GM21723 (cell line): ENCODE results near the gene MMP24OS.
"Not testable (repeated sequence)": the region's sequence is repeated elsewhere in the genome, so short reads cannot be mapped to it uniquely, and the experiment has no call there.

Source experiments
- ATAC-seq: cut with Tn5 transposase; IDR thresholded peaks from one replicate; pipeline ENCODE4 v1.9.1; 2021; ENCODE audit warnings: mild to moderate bottlenecking, moderate library complexity; ENCODE audit not compliant: unreplicated experiment

MMP24OS gene

GRCh38 chr20:35252598-35252997 lies 25.3 kb downstream of the MMP24OS start:
- ATAC-seq, result not testable (repeated sequence)

- ATAC-seq, result no peak
These were observed 25.9 kb downstream of the MMP24OS start for GRCh38 chr20:35252037-35252461.

GRCh38 chr20:35251613-35251940 lies 26.3 kb downstream of the MMP24OS start:
- no peak for ATAC-seq

- ATAC-seq, result no peak
These were observed 29.1 kb downstream of the MMP24OS start for GRCh38 chr20:35248641-35249475.

GRCh38 chr20:35246723-35247122 lies 31.2 kb downstream of the MMP24OS start:
- no peak for ATAC-seq

GRCh38 chr20:35243986-35244385 lies 33.9 kb downstream of the MMP24OS start:
- ATAC-seq, result no peak

GRCh38 chr20:35243317-35243716 lies 34.6 kb downstream of the MMP24OS start:
- no peak for ATAC-seq

- no peak for ATAC-seq
These were observed 37.1 kb downstream of the MMP24OS start for GRCh38 chr20:35240811-35241293.

- no peak for ATAC-seq
These were observed 37.7 kb downstream of the MMP24OS start for GRCh38 chr20:35240083-35240810.

GRCh38 chr20:35238735-35239134 lies 39.2 kb downstream of the MMP24OS start:
- ATAC-seq, result no peak

GRCh38 chr20:35238170-35238569 lies 39.8 kb downstream of the MMP24OS start:
- no peak for ATAC-seq

- ATAC-seq, result no peak
These were observed 40.4 kb downstream of the MMP24OS start for GRCh38 chr20:35237486-35237885.

GRCh38 chr20:35235881-35236280 lies 42.0 kb downstream of the MMP24OS start:
- ATAC-seq, result no peak

GRCh38 chr20:35232575-35232974 lies 45.3 kb downstream of the MMP24OS start:
- ATAC-seq, result no peak

GRCh38 chr20:35226884-35227681 lies 50.8 kb downstream of the MMP24OS start:
- no peak for ATAC-seq
